ENCODE results near the gene DVL1. TPM values are rescaled to one million over a fixed set of nuclear protein-coding genes. Genes with fewer than 3 reads are reported as not detected.

DVL1 gene
- total and polyA plus RNA-seq, 9 of the 15 experiments (the other 6 are each of a cell fraction or from before 2014, with no cell fraction given): 0.62 to 135 (median 24.3) TPM

GRCh38 chr1:1349256-1350012 lies at the start of gene DVL1 (continued):
- TF ChIP-seq RB1 (IDR thresholded peaks at IDR 0.05; ENCODE audit: low read depth): peak; percentile 86
- no peak for TF ChIP-seq KAT7 (CRISPR knock-in tag; IDR thresholded peaks at IDR 0.05; ENCODE audit: borderline replicate concordance)
- no peak for TF ChIP-seq TCF3 (CRISPR knock-in tag; IDR thresholded peaks at IDR 0.05)
- peak in 1 of 2 experiments; percentile 32; a peak in 1 of 4 replicates for TF ChIP-seq HDAC1 (IDR thresholded peaks at IDR 0.05)
- TF ChIP-seq ZNF830 (CRISPR knock-in tag; IDR thresholded peaks at IDR 0.05): no peak
- no peak for TF ChIP-seq ZNF695 (CRISPR knock-in tag; IDR thresholded peaks at IDR 0.05)
- 0 out of 2 replicates have a peak, but pooled peaks have one; percentile 24 for TF ChIP-seq SMC3 (conservative IDR thresholded peaks at IDR 0.05; ENCODE audit: insufficient read depth, low read depth, low read length)
- no peak for TF ChIP-seq ARID2 (IDR thresholded peaks at IDR 0.05)
- TF ChIP-seq, protein P1, sequence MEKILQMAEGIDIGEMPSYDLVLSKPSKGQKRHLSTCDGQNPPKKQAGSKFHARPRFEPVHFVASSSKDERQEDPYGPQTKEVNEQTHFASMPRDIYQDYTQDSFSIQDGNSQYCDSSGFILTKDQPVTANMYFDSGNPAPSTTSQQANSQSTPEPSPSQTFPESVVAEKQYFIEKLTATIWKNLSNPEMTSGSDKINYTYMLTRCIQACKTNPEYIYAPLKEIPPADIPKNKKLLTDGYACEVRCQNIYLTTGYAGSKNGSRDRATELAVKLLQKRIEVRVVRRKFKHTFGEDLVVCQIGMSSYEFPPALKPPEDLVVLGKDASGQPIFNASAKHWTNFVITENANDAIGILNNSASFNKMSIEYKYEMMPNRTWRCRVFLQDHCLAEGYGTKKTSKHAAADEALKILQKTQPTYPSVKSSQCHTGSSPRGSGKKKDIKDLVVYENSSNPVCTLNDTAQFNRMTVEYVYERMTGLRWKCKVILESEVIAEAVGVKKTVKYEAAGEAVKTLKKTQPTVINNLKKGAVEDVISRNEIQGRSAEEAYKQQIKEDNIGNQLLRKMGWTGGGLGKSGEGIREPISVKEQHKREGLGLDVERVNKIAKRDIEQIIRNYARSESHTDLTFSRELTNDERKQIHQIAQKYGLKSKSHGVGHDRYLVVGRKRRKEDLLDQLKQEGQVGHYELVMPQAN (IDR thresholded peaks at IDR 0.05; ENCODE audit: borderline replicate concordance): no peak
- no peak for TF ChIP-seq ZNF764 (CRISPR knock-in tag; IDR thresholded peaks at IDR 0.05; ENCODE audit: low read depth)
- no peak for TF ChIP-seq ZNF134 (CRISPR knock-in tag; conservative IDR thresholded peaks at IDR 0.05)
- TF ChIP-seq SLC30A9 (CRISPR knock-in tag; IDR thresholded peaks at IDR 0.05): no peak
- TF ChIP-seq USF2 (CRISPR knock-in tag; IDR thresholded peaks at IDR 0.05): no peak
- no peak for TF ChIP-seq TEAD2 (tag; IDR thresholded peaks at IDR 0.05)
- peak; percentile 32; the same call in 1 of the 2 replicates for TF ChIP-seq NFIC (IDR thresholded peaks at IDR 0.05)
- peak; percentile 72 for TF ChIP-seq RBFOX2 (IDR thresholded peaks at IDR 0.05; ENCODE audit: low read depth, low read length)
- TF ChIP-seq, protein P2, sequence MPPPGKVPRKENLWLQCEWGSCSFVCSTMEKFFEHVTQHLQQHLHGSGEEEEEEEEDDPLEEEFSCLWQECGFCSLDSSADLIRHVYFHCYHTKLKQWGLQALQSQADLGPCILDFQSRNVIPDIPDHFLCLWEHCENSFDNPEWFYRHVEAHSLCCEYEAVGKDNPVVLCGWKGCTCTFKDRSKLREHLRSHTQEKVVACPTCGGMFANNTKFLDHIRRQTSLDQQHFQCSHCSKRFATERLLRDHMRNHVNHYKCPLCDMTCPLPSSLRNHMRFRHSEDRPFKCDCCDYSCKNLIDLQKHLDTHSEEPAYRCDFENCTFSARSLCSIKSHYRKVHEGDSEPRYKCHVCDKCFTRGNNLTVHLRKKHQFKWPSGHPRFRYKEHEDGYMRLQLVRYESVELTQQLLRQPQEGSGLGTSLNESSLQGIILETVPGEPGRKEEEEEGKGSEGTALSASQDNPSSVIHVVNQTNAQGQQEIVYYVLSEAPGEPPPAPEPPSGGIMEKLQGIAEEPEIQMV (tag; conservative IDR thresholded peaks at IDR 0.05; ENCODE audit: low read depth): no peak
- no peak for TF ChIP-seq ZNF217 (CRISPR knock-in tag; IDR thresholded peaks at IDR 0.05)
- TF ChIP-seq LARP7 (IDR thresholded peaks at IDR 0.05): no peak
- no peak for TF ChIP-seq ZC3H11A (IDR thresholded peaks at IDR 0.05; ENCODE audit: low read depth, low read length)
- no peak for TF ChIP-seq ZNF23 (CRISPR knock-in tag; IDR thresholded peaks at IDR 0.05)
- peak; percentile 70; the same call in 1 of the 2 replicates for TF ChIP-seq NR3C1 (CRISPR knock-in tag; IDR thresholded peaks at IDR 0.05)
- no peak for TF ChIP-seq ZBTB2 (IDR thresholded peaks at IDR 0.05)
